Measurements from ENCODE around the gene SUMO4. TPM values are rescaled to one million over a fixed set of nuclear protein-coding genes. Genes with fewer than 3 reads are reported as not detected.

SUMO4 gene
- total RNA-seq, 1 donor from 2014 or later, result 7.3 TPM

GRCh38 chr6:149392093-149392492 is 8.0 kb upstream of the SUMO4 start:
- no peak for DNase-seq

- DNase-seq, result no peak
These were observed 7.5 kb upstream of the SUMO4 start for GRCh38 chr6:149392535-149392934.

GRCh38 chr6:149393002-149393679 is 6.9 kb upstream of the SUMO4 start:
- DNase-seq, result no peak

GRCh38 chr6:149395185-149395584 is 4.9 kb upstream of the SUMO4 start:
- no peak for DNase-seq

- no peak for DNase-seq
These were observed 2.7 kb upstream of the SUMO4 start for GRCh38 chr6:149397384-149397783.

GRCh38 chr6:149403534-149403933 is 3.5 kb downstream of the SUMO4 start:
- no peak for DNase-seq

GRCh38 chr6:149405823-149406765 is 6.0 kb downstream of the SUMO4 start:
- DNase-seq, result no peak

GRCh38 chr6:149409617-149410016 is 9.6 kb downstream of the SUMO4 start:
- DNase-seq, result no peak

DNA sequence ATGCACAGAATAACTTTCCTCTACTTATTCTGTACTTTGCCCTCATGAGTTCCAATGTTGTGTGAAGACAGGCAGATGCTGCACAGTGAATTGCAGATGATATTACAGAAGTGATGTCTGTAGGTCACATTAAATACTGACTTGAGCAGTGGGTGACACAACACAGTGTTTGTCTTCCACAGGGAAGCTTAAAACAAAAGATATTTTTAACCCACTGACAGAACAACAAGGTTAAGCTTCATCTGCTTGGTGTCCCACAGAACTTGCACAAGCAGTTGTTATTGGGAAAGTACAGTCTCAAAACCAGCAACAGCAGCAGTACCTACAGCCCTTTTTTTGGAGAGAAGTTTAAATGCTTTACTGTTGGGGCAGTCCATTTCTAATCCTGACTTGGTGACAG is 10.5 kb downstream of the SUMO4 start:
- no peak for DNase-seq

- no peak for DNase-seq
These were observed 13.9 kb downstream of the SUMO4 start for GRCh38 chr6:149414009-149414408.

DNA sequence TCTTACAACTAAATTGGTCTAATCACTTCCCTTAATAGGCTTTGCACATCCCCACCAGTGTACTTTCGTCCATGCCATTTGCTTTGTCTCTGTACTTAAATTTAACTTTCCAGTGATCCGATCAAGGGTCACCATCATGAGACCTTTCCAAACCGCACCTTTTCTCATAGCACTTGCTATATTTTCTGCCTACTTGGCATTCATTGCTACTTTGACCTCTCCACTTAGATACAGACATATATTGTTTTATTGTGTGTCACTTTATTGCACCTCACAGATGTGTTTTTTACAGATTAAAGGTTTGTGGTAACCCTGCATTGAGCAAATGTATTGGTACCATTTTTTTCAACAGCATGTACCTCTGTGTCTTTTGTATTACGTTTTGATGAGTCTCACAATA is 14.8 kb downstream of the SUMO4 start:
- no peak for DNase-seq

DNA sequence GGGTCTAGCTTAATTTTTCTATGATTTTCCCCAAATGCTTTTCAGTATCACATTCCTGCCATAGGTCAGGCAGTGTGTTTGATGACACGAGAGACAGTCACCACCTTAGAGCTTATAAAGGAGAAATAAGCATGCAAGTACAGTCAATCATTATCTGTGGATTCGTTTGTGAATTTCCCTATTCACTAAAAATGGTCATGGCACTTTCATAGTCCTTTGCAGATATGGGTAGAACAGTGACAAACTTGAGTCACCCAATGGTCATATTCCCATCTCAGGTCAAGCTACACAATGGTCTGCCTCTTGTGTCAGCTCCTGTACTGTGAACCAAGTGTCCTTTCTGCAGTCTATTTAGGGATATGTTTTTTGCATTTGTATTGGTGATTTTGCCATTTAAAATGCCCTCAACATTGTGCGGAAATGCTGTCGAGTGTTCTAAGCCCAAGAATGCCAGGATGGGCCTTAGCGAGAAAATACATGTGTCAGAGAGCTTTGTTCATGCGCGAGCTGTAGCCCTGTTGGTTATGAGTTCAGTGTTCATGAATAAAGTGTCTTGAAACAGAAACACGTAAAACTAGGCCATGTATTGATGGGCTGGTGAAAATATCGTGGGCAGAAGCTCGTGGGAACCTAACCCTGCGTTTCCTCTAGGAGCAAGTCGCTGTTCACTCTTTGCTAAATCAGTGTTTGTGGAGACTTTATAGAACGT is 19.8 kb downstream of the SUMO4 start:
- DNase-seq, result no peak

- DNase-seq, result no peak
These were observed 21.1 kb downstream of the SUMO4 start for GRCh38 chr6:149421132-149421531.

DNA sequence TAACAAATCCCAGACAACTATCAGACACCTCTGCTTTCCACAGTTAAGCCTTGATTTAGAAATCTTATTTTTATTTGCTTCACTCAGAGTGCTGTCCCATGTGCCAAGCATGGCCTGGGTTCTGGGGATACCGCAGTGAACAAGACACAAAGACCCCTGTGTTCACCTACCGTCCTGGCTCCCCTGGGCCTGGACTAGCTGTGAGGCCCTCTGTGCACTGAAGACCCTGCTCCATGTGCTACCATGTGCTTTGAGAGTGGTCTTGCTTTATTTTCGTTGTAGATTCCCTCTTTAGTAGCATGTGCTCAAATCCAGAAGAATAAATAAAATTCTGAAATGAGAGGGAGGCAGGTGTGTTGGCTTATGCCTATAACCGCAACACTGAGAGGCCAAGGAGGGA is 22.5 kb downstream of the SUMO4 start:
- no peak for DNase-seq

DNA sequence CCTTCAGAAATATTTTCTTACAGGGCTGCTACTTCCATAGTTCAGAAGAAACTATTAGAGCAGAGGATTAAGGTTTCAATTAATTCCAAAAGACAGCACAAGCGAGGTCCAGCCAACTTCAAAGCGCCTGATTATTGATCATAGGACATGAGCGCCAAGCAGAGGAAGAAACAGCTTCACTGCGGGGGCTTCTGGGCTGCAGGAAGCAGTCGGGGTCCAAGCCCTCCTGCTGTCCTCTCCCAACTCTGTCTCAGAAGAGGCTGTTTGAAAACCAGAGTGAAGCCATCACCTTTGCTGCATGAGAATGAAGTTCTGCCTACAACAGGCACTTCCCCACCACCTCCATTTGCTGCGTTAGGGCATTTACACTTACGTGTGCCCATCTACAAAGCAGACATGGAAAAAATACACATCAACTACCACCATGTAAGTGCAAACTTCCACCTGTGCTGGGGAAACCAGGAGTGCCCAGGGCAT is 23.9 kb downstream of the SUMO4 start:
- DNase-seq, result no peak

- no peak for DNase-seq
These were observed 25.2 kb downstream of the SUMO4 start for GRCh38 chr6:149425224-149425623.

DNA sequence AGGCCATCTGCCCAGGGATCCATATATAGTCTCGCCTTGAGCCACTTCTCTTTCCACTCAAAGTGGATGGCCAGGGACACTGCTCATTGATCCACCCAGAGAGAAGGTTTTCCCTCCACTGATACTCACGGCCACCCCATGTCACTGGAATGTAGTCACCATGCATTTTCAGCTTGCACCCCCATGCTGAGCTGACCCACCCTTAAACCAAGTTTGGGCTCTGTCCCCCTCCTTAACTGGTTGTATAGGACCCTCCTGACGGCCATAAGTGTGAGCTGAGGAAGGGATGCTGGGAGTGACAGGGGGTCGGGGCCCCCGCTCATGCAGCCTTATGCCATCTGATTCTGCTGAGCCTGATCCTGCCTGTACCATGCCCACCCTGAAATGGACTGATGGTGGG is 25.7 kb downstream of the SUMO4 start:
- DNase-seq, result no peak

DNA sequence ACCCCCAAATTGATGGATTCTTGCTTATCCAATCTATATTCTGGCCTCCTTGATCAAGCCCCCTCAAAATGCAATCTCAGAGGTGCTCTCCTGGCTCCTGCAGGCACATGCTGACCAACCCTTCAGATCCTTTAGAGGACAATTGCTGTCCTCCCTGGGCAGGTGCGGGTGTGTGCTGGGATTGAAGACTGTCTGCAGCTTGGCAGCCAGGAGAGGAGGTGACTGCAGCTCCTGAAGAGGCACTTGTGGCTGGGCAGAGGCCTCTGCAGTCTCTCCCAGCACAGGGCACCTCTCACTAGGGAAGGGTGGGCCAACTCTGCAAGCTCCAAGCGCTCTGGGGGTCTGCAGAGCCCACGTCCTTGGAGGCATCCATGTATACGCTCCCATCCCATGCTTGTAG is 28.5 kb downstream of the SUMO4 start:
- DNase-seq, result no peak

- DNase-seq, result no peak
These were observed 29.6 kb downstream of the SUMO4 start for GRCh38 chr6:149429427-149430360.

- DNase-seq, result peak; percentile 77
These were observed 32.1 kb downstream of the SUMO4 start for GRCh38 chr6:149431905-149432775.

DNA sequence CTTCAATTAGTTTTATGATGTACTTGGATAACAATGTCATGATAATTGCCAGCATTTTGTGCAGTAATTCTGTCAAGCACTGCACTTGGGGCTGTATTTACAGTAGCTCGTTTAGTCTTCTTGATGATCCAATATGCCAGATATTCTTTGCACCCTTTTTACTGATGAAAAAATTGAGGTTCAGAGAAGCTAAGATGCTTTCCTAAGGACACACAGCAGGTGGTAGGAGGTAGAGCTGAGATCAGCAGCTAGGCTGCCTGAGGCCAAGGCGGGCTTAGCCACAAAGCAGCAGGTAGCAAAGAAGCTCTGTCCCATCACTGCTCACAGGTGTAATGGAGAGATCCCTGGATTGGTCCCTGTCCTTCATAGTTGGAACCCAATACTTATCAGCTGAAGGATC is 33.3 kb downstream of the SUMO4 start:
- no peak for DNase-seq

Measured in occipital lobe (tissue), 2 donors.